ENCODE measurements around the gene COL6A2.
A peak's percentile ranks its signal among the peaks of the same experiment; 100 is the strongest.

COL6A2 gene

DNA sequence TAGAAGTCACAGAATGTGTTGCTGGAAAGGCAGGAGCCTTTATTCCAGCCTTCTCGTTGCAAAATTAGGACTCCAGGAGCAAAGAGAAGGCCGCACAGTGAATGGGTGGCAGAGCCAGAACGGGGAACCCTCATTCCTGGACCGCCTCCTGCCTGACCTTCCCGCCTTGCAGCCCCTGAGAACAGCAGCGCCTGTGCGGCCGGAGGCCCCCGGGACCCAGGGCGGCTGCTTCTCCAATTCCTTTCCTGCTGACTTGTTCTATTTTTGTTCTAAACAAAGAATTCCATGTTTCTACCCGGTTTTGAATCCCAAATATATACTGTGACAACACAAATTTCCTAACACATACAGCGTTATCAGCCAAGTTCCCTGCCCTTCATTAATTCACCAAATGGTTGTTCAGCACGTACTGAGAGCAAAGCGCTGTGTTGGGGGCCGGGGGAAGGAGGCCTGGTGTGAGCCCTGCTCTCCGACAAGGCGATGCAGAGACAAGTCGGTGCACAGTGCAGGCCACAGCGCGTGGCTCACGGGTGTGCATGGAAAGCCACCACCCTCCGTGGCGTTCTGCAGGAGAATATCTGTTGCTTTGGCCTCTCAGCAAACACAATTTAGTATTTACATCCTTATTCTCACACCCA is 31.9 kb upstream of the COL6A2 start:
- Histone ChIP-seq H3K36me3 (no peaks in the 10 kb centered on the region), H3K27ac (peak overlapping the region; percentile 83 to 97), H3K4me3 (peak overlapping the region; percentile 6 to 13), H3K27me3 (no peaks in the 10 kb centered on the region), H3K9me3 (peaks cover 0 to 5% (median 0%) of the 10 kb centered on the region in 3 donors), H3K4me1 (peaks cover 0 to 58% (median 38%) of the 10 kb centered on the region in 4 donors)
- TF ChIP-seq, protein P1, sequence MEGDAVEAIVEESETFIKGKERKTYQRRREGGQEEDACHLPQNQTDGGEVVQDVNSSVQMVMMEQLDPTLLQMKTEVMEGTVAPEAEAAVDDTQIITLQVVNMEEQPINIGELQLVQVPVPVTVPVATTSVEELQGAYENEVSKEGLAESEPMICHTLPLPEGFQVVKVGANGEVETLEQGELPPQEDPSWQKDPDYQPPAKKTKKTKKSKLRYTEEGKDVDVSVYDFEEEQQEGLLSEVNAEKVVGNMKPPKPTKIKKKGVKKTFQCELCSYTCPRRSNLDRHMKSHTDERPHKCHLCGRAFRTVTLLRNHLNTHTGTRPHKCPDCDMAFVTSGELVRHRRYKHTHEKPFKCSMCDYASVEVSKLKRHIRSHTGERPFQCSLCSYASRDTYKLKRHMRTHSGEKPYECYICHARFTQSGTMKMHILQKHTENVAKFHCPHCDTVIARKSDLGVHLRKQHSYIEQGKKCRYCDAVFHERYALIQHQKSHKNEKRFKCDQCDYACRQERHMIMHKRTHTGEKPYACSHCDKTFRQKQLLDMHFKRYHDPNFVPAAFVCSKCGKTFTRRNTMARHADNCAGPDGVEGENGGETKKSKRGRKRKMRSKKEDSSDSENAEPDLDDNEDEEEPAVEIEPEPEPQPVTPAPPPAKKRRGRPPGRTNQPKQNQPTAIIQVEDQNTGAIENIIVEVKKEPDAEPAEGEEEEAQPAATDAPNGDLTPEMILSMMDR (IDR thresholded peaks at IDR 0.05), result no peak
- intact Hi-C loops (cut with DNase I; ENCODE audit: low total_unique reads), result no loop called here
- peak; percentile 27 to 67 for DNase-seq

GRCh38 chr21:46066591-46067331 is 31.2 kb upstream of the COL6A2 start:
- TF ChIP-seq, protein P1 (IDR thresholded peaks at IDR 0.05), result no peak
- no peaks in the 10 kb centered on the region for H3K27me3 ChIP-seq
- peaks cover 0 to 5% (median 0%) of the 10 kb centered on the region in 3 donors for H3K9me3 ChIP-seq
- no peak overlapping the region for H3K4me3 ChIP-seq
- H3K27ac ChIP-seq, result peak overlapping the region; percentile 83 to 97
- H3K36me3 ChIP-seq, result no peaks in the 10 kb centered on the region
- intact Hi-C loops (cut with DNase I; ENCODE audit: low total_unique reads), result no loop called here
- peaks cover 0 to 51% (median 33%) of the 10 kb centered on the region in 4 donors for H3K4me1 ChIP-seq
- DNase-seq, result peak; percentile 44 to 79

- Histone ChIP-seq H3K36me3 (no peaks in the 10 kb centered on the region), H3K4me3 (no peak overlapping the region), H3K27ac (peak overlapping the region; percentile 83 to 97), H3K9me3 (peaks cover 0 to 5% (median 0%) of the 10 kb centered on the region in 3 donors), H3K4me1 (peaks cover 0 to 42% (median 33%) of the 10 kb centered on the region in 4 donors), H3K27me3 (no peaks in the 10 kb centered on the region)
- TF ChIP-seq, protein P1 (IDR thresholded peaks at IDR 0.05), result no peak
- peak in 1 of 2 donors; percentile 66 for DNase-seq
- intact Hi-C loops (cut with DNase I; ENCODE audit: low total_unique reads), result no loop called here
These were observed 30.3 kb upstream of the COL6A2 start for GRCh38 chr21:46067505-46068201.

GRCh38 chr21:46068516-46069079 is 29.3 kb upstream of the COL6A2 start:
- peaks cover 0 to 36% (median 33%) of the 10 kb centered on the region in 4 donors for H3K4me1 ChIP-seq
- no peak overlapping the region for H3K4me3 ChIP-seq
- no peak for DNase-seq
- no peaks in the 10 kb centered on the region for H3K9me3 ChIP-seq
- intact Hi-C loops (cut with DNase I; ENCODE audit: low total_unique reads), result no loop called here
- TF ChIP-seq, protein P1 (IDR thresholded peaks at IDR 0.05), result no peak
- no peaks in the 10 kb centered on the region for H3K36me3 ChIP-seq
- no peak overlapping the region for H3K27ac ChIP-seq
- H3K27me3 ChIP-seq, result no peaks in the 10 kb centered on the region

DNA sequence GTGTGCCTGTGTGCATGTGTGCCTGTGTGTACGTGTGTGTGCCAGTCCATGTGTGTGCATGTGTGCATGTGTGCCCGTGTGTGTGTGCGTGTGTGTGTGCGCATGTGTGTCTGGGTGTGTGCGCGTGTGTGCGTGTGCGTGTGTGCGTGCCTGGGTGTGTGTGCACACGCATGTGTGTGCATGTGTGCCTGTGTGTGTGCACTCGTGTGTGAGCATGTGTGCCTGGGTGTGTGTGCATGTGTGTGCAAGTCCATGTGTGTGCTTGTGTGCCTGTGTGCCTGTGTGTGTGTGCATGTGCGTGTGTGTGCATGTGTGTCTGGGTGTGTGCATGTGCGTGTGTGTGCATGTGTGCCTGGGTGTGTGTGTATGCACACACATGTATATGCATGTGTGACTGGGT is 28.7 kb upstream of the COL6A2 start:
- H3K9me3 ChIP-seq, result no peaks in the 10 kb centered on the region
- TF ChIP-seq, protein P1 (IDR thresholded peaks at IDR 0.05), result no peak
- no peaks in the 10 kb centered on the region for H3K36me3 ChIP-seq
- peaks cover 0 to 36% (median 33%) of the 10 kb centered on the region in 4 donors for H3K4me1 ChIP-seq
- intact Hi-C loops (cut with DNase I; ENCODE audit: low total_unique reads), result no loop called here
- H3K4me3 ChIP-seq, result no peak overlapping the region
- no peaks in the 10 kb centered on the region for H3K27me3 ChIP-seq
- H3K27ac ChIP-seq, result no peak overlapping the region
- no peak for DNase-seq

Measured in tibial artery (tissue), 4 donors.